ENCODE data around the gene GNAT2.
"Not testable (repeated sequence)": the region's sequence is repeated elsewhere in the genome, so short reads cannot be mapped to it uniquely, and the experiment has no call there.

Gene GNAT2

DNA sequence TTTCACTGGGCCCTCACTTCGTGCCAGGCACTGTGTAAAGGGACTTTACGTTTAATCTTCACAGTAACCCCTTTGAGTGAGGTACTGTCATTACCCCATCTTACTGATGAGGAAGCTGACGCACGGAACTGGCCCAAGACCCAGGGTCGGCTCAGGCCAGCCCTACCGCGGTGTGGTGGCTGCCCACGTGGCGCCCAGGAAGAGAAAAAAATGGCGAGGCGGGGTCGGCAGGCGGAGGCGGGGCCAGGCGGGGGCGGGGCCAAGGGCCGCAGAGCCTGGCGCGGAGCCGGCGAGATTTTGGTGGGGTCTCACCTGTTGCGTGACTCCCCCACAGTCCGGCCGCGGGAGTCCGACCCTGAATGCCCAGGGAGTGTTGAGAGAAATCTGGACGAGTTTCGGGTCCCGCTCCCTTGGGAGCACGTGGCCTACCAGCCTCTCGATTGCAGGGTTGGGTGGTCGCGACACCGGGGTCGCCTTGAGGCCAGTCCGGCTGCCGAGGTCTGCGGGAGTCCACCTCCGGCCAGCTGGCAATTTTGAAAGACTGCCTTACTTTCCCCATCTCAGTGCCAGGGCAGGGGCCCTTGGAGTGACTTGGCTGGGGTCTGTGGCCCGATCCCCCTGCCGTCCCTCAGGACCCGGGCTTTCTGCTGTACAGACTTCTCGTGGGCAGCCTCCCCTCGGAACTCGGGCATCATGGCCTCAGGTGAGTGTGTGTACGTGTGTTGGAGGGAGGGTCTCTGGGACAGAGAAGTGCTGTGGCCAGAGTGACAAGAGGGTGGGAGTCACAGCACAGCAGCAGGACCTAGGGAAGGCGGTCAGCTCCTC lies at the start of gene GNAT2, which contains the start of gene AMPD2:
Gene GNAT2 (minus strand): TSS at position 41 of the 825 bp plus-strand sequence. CDS start 6,746 bp downstream, outside the sequence.
Gene AMPD2 (plus strand): TSS at position 262 of the 825 bp plus-strand sequence. CDS start 1,339 bp downstream, outside the sequence.
- DNase-seq (ENCODE audit: low read depth) = peak; percentile 52

DNA sequence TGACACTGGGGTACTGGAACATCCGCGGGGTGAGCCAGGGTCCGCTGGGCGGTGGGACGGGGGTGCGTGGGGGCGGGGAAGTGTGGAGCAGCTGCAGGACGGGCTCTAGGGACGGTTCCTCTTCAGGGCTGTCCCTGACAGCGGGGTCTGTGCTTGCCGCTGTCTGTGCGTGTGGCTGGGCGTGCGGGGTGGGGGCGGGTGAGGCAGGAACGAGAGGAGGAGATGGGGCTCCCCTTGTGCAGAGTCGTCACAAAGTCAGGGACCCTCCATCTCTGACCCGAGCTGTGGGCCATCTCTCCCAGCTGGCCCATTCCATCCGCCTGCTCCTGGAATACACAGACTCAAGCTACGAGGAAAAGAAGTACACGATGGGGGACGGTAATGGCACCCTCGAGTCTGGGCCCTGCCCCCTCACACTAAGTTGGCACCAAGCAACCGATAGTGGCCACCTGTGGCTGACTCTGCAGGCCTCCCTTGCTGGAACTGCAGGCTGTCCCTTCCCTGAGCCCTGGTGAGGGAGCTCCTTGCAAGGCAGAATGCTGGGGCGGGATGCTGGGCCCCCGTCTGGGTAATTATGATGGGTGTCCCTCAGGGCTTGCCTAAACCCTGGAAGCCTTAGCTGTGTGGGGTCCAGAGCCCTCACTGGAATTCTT lies 48.8 kb upstream of the GNAT2 start:
- no peak for DNase-seq (ENCODE audit: low read depth)

- peak; percentile 52 for DNase-seq (ENCODE audit: low read depth)
These were observed 48.2 kb upstream of the GNAT2 start, which contains the start of gene GSTM2 for GRCh38 chr1:109667452-109668122. Gene GSTM2 (plus strand): TSS chr1:109668057. CDS start chr1:109668116, 59 bp downstream.

GRCh38 chr1:109664671-109665070 lies 45.3 kb upstream of the GNAT2 start:
- no peak for DNase-seq (ENCODE audit: low read depth)

- no peak for DNase-seq (ENCODE audit: low read depth)
These were observed 42.0 kb upstream of the GNAT2 start for GRCh38 chr1:109661391-109661790.

GRCh38 chr1:109660691-109661026 lies 41.2 kb upstream of the GNAT2 start:
- DNase-seq (ENCODE audit: low read depth) = not testable (repeated sequence)

DNA sequence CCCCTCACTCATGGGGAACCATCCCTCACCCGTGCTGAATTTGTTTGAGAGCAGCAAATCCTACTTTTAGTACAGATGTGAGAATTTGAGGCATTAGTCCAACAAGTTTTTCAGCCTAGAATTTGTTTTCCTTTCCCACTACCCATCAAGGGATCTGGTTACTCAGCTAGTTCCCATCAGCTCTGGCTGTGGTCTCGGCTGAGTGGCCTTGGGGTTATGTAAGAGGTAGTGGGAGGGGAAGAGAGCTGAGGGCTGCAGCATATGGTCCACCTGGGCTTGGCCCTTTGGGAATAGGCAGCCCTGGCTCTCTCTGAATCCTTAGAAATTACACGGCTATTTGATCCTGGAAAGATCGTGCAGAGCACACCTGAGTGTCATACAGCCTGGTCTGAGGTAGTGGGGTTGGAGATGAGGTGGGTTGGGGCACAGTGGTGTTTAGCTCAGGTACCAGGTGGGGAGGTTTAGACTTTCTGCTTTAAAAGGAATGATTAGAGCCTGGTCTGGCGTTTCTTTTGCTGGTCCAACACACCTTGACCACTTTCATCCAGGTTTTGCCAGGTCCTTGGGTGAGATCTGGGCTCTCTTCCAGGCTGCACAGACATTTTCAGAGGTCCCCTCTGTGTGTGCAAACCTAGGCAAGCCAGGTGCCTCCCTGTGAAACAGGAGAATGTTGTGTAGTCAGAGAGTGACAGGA lies 40.7 kb upstream of the GNAT2 start:
- DNase-seq (ENCODE audit: low read depth) = no peak

GRCh38 chr1:109659145-109659544 lies 39.7 kb upstream of the GNAT2 start:
- no peak for DNase-seq (ENCODE audit: low read depth)

- no peak for DNase-seq (ENCODE audit: low read depth)
These were observed 39.2 kb upstream of the GNAT2 start for GRCh38 chr1:109658533-109659042.

GRCh38 chr1:109657970-109658369 lies 38.6 kb upstream of the GNAT2 start:
- no peak for DNase-seq (ENCODE audit: low read depth)

- no peak for DNase-seq (ENCODE audit: low read depth)
These were observed 38.0 kb upstream of the GNAT2 start for GRCh38 chr1:109657395-109657794.

DNA sequence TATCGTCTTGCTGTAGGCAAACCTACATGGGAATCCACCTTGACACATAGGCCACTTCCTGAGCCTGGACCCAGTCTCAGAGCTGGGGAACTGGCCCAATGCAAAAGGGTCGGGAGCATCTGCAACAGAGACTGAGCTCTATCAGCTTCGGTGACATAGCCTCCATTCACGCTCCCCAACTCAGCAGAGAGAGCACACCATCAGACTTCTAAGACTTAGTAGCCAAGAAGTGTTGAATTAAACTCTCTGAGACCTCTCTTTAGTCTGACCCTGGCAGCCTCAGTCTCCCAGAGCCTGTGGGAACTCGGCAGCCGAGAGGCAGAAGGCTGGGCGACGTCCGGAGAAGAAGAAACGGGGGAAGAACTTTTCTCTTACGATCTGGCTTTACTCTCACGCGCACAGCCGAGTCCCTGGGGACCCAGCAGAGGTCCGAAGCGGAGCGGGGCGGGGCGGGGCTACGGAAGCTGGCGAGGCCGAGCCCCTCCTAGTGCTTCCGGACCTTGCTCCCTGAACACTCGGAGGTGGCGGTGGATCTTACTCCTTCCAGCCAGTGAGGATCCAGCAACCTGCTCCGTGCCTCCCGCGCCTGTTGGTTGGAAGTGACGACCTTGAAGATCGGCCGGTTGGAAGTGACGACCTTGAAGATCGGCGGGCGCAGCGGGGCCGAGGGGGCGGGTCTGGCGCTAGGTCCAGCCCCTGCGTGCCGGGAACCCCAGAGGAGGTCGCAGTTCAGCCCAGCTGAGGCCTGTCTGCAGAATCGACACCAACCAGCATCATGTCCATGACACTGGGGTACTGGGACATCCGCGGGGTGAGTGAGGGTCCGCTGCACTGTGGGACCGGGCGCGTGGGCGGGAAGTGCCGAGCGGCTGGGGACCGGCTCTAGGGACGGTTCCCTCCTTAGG lies 36.5 kb upstream of the GNAT2 start, which contains the start of gene GSTM4:
Gene GSTM4 (plus strand): TSS at position 485 of the 905 bp plus-strand sequence. CDS start 291 bp downstream, at position 776.
- DNase-seq (ENCODE audit: low read depth) = peak; percentile 47

DNA sequence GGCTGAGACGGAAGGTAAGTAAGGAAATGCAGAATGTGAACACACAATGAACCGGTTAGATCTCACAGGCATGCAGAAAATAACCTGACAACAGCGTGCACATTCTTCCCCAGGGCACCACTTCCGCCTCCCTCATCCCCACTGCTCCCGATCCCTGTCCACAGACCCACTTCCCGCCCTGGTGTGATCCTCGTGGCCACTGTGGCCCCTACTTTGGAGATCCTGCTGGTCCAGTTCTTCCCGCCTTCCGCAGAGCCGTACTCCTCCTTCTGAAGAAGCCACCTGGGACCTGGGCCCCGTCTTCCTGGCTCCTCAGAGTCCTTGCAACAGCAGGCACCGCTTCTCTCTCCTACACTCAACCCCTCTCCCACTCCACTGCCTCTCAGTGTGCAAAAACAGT lies 35.1 kb upstream of the GNAT2 start:
- no peak for DNase-seq (ENCODE audit: low read depth)

GRCh38 chr1:109653306-109653705 lies 33.9 kb upstream of the GNAT2 start:
- no peak for DNase-seq (ENCODE audit: low read depth)

DNA sequence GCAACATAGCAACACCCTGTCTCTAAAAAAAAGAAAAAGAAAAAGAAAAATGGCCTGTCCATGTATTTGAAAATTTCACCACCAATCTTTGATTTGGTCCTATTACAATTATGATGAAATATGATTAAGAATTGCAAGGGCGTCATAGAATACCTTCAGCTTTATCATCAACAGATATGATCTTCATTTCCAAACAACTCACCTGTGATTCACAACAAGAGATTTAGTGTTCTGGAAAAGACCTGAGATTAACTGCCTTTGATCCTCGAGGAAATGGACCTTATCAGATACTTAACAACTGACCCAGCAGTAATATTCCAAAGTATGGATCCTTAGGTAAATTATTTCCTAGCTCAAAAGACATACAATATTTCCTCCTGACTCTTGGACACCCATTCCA lies 33.0 kb upstream of the GNAT2 start:
- no peak for DNase-seq (ENCODE audit: low read depth)

DNA sequence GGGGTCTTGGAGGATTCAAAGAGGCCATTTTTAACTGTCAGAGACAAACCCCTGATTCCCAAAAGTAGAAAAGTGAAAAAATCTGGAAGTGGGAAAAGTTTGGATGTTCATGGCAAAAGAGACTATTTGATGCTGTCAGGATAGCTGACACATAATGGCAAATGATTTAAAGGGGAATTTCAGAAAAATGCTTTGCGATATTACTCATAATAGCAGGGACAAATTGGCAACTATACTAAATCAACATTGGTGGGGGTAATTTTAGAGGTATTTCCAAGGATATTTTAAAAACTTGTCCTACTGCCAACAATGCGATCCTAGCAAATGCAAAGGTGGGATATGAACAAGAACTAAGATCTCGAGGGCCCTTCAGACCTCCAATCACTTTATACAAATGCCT lies 31.2 kb upstream of the GNAT2 start:
- no peak for DNase-seq (ENCODE audit: low read depth)

DNA sequence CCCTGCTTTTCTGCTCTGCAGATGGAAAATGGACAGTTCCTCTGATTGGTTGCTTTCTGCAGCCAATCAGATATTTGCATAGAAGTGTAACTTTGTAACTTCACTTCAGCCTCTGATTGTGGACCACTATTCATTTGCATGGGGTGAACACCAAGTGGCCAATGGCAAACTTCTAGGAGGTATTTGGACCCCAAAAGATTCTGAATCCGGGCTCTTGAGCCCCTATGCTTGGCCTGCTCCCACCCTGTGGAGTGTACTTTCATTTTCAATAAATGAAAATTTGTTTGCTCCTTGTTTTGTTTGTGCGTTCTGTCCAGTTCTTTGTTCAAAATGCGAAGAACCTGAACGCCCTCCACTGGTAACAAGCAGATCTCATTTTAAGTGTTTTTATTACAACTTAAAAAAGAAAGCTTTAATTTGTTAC lies 30.1 kb upstream of the GNAT2 start:
- DNase-seq (ENCODE audit: low read depth) = no peak

DNA sequence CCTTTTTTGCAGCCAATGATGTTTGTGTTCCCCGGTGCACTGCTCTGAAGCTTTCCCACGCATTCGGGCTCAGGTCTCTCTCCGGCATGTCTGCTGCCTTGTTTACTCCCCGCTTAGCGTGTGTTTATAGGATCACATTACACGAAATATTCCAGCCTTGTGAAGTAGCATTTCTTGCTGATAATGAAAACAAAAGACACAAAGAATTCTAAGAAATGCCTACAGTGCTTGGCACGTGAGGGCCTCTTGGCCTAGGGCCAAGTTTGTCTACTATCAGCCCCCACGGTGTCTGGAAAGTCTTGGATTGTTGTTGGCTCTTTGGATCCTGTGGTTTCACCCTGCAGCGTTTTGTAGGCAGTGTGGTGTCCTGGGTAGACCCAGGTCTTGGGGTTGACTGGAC lies 25.3 kb upstream of the GNAT2 start:
- DNase-seq (ENCODE audit: low read depth) = no peak

DNA sequence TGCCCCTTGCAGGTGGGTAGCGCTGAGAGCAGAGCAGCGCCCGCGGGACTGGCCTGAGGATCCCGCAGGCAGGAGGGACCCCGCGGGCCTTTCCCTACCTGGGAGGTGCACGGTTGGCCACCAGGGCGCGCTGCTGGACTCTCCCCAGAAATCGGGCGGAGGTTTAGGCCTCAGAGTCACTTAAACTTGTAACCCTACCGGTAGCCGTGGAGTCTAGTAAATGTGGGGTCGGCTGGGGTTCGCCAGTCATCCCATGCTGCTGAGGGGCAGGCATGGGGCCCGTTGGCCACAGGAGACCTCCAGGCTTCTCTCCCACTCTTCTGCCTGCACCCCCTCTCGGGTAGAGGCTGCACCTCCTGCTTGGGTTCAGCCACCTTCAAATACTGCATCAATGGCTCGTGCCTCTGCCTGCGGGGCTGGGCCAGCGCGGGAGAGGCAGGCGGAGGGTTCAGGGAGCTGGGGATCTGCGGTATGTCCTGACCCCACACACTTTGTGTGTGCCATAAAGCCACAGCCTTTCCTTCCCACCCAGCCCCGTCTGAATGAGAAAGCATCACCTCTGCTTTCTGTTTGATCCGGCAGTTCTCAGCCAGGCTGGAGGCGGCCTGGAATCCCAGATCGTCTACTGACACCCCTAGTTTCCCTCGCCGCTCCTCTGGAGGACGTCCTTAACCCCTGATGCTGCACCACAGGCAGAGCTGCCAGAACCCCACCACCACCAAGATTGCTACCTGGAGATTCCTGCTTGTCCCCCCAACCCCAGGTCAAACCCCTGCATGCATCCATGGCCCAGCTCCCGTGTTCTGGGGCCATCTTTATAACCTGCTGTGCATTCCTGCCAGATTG lies 24.2 kb upstream of the GNAT2 start:
- DNase-seq (ENCODE audit: low read depth) = peak; percentile 78

DNA sequence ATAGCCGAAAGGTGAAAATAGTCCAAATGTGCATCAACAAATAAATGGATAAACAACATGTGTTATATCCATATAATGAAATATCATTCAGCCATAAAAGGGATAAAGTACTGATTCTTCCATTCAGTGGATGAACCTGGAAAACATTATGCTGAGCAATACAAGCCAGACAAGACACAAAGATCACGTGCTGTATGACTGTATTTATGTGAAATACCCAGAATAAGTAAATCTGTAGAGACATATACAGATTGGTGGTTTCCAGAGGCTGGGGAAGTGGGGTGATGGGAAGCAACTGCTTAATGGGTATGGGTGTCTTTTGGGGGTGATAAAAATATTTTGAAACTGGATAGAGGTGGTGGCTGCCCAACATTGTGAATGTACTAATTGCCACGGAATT lies 23.2 kb upstream of the GNAT2 start:
- no peak for DNase-seq (ENCODE audit: low read depth)

Measured in stimulated activated CD8-positive, alpha-beta memory T cell treated with anti-CD3 and anti-CD28 coated beads, Interleukin-12 subunit alpha, Interleukin-12 subunit beta, amount 100 ng/mL, for 1 hour (primary cell).